Measurements from ENCODE around the gene INPP5A. TPM values are rescaled to one million over a fixed set of nuclear protein-coding genes. Genes with fewer than 3 reads are reported as not detected.
"Not testable (repeated sequence)": the region's sequence is repeated elsewhere in the genome, so short reads cannot be mapped to it uniquely, and the experiment has no call there.

Gene INPP5A, protein sequence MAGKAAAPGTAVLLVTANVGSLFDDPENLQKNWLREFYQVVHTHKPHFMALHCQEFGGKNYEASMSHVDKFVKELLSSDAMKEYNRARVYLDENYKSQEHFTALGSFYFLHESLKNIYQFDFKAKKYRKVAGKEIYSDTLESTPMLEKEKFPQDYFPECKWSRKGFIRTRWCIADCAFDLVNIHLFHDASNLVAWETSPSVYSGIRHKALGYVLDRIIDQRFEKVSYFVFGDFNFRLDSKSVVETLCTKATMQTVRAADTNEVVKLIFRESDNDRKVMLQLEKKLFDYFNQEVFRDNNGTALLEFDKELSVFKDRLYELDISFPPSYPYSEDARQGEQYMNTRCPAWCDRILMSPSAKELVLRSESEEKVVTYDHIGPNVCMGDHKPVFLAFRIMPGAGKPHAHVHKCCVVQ
- 1 to 10 TPM; 5.8 to 8.8 (median 6.9) TPM for total RNA-seq

- H3K9me3 Mint-ChIP-seq = no peaks in the 10 kb centered on the region
- H3K4me3 Mint-ChIP-seq = peak within 1 kb of the TSS; percentile 89
- no peaks in the 10 kb centered on the region for H3K27me3 Mint-ChIP-seq (ENCODE audit: low read depth)
- H3K36me3 Mint-ChIP-seq (ENCODE audit: insufficient read depth) = peaks cover 3% of the 10 kb centered on the region
- ATAC-seq (peak; percentile 87 to 89), DNase-seq (no peak)
- peaks cover 50% of the 10 kb centered on the region for H3K4me1 Mint-ChIP-seq (ENCODE audit: low read depth)
Measured at GRCh38 chr10:132537684-132538001, at the start of gene INPP5A. TSS of gene INPP5A (plus strand) at chr10:132537787. CDS start at chr10:132538097, 310 bp downstream.

DNA sequence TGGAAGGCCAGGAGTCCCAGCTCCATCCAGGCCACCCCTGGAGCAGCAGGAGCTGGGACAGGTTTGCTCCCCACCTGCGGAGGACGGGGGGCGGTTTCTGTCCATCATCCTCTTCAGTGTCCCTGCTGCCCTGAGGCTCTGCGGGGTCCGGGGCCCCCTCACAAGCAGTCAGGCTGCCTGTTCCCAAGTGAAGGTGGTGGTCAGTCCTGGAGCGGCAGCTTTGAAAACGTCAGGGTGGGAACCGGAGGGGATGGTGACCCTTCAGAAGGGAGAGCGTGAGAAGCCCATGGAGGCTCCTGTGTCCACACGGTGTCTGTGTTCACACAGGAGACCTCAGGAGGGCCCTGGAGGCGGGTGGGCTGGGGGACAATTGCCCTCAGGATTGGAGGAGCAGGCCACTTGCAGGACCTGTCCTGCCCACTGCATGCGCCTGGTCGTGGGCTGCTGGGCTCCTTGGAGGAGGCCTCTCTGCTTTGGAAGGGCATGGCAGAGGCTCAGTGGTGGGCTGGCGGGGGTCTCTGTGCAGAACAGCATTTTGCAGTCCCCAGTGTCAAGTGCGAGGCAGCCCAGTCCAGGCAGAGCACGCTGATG, 49.3 kb upstream of the INPP5A start:
- peaks cover 2% of the 10 kb centered on the region for H3K27me3 Mint-ChIP-seq (ENCODE audit: low read depth)
- no peaks in the 10 kb centered on the region for H3K4me1 Mint-ChIP-seq (ENCODE audit: low read depth)
- H3K36me3 Mint-ChIP-seq (ENCODE audit: insufficient read depth) = no peaks in the 10 kb centered on the region
- H3K9me3 Mint-ChIP-seq = no peaks in the 10 kb centered on the region
- ATAC-seq = no peak
- H3K4me3 Mint-ChIP-seq = no peak overlapping the region
- no peak for DNase-seq

DNA sequence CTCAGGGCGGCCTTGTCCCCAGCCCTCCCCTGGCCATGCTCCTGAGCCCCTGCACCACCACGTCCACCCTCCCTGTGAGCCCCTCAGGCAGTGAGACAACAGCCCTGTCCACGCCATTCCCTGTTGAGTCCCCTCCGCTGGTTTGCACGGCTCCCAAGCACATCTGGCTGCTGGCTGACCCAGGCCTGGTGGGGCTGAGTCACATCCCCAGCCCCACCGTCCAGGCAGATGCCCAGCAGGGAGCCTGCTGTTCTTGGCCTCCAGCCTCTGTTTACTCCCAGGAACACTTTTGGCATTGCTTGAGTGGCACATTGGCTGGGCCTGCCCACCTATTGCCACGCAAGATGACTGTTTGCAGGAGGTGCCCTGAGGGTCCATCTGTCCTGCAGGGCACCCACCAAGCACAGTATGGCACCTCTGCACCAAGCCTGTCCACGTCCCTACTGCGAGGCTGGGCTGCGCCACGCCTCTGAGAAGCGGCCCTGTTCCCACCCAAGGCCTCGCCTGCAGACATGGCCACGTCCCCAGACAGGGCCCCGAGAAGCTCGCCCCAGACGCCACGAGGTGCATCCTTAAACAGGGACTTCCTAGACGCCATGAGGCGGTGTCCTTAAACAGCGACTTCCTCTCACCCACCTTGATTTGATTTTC, 48.4 kb upstream of the INPP5A start:
- DNase-seq (no peak), ATAC-seq (no peak)
- peaks cover 2% of the 10 kb centered on the region for H3K27me3 Mint-ChIP-seq (ENCODE audit: low read depth)
- H3K4me3 Mint-ChIP-seq = no peak overlapping the region
- no peaks in the 10 kb centered on the region for H3K4me1 Mint-ChIP-seq (ENCODE audit: low read depth)
- H3K9me3 Mint-ChIP-seq = no peaks in the 10 kb centered on the region
- H3K36me3 Mint-ChIP-seq (ENCODE audit: insufficient read depth) = no peaks in the 10 kb centered on the region

DNA sequence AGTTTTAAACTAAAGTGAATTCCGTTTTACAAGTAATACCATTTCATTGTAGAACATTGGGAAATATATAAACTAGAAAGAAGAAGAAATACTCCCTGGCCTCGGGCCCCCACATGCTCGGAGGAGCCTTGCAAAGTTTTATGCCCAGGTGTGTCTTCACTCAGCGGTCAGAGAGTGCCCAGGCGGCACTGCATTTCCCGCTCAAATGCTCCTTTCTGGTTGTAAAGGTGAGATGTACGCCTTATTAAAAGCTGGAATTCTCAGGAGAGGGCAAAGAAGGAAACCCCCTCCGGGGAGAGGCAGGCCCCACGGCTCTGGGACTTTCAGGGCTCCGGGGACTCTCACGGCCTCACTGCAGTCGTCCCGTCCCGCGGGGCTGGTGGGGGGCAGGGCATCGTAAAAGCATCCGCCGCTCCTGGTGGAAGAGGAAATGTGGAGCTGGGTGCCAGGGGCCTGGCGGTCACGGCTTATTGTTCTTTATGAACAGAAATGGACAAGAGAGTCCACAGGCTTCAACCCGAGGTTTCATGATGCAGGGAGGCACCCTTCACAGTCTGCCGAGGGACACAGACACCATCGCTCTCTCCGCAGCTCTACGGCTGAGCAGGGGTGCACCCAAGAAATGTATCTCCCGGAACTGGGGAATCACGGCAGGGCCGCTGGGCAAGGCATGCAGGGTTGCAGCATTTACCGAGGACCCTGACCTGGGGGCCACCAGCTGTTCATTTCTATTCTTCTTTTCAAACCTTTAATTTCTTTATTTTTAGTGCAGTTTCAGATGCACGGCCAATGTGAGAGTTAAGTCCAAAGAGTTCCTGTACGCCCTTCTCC, 47.7 kb upstream of the INPP5A start:
- DNase-seq = no peak
- Mint-ChIP-seq H3K4me1 (ENCODE audit: low read depth) (no peaks in the 10 kb centered on the region), H3K9me3 (no peaks in the 10 kb centered on the region), H3K27me3 (ENCODE audit: low read depth) (peaks cover 2% of the 10 kb centered on the region), H3K4me3 (no peak overlapping the region), H3K36me3 (ENCODE audit: insufficient read depth) (no peaks in the 10 kb centered on the region)
- ATAC-seq = no peak

GRCh38 chr10:132491534-132491933, 46.1 kb upstream of the INPP5A start:
- not testable (repeated sequence) for DNase-seq; H3K4me3 Mint-ChIP-seq; H3K36me3 Mint-ChIP-seq (ENCODE audit: insufficient read depth); H3K9me3 Mint-ChIP-seq; H3K4me1 Mint-ChIP-seq (ENCODE audit: low read depth); H3K27me3 Mint-ChIP-seq (ENCODE audit: low read depth); ATAC-seq

DNA sequence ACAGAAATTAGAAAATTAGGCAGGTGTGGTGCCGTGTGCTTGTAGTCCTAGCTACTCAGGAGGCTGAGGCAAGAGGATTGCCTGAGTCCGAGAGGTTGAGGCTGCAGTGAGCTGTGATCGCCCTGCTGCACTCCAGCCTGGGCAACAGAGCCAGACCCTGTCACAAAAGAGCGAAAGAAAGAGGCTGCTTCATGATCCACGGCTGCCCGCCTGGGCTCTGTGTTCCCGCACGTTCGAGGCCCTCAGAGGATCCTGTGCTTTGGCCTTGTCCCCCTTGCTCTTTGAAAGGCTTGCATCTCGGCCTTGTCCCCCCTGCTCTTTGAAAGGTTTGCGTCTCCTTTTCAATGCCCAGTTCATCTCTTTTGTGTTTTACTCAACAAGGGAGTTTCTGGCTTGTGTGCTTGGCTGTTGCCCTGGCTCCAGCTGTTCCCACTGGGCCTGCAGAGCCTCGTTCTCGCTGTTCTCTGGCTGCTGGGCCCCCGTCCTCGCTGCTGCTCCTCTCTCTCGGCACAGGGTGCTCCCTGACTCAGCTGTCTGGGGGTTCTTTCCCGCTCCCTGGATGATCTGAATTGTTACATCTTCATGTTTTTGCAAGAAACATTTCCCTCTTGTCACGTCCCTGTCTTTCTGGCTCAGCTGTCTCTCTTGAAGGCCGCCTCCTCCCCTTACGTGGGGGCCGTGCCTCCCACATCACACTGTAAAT, 45.1 kb upstream of the INPP5A start:
- Mint-ChIP-seq H3K9me3 (no peaks in the 10 kb centered on the region), H3K27me3 (ENCODE audit: low read depth) (peaks cover 2% of the 10 kb centered on the region), H3K4me1 (ENCODE audit: low read depth) (no peaks in the 10 kb centered on the region), H3K36me3 (ENCODE audit: insufficient read depth) (no peaks in the 10 kb centered on the region), H3K4me3 (no peak overlapping the region)
- DNase-seq (no peak), ATAC-seq (no peak)

GRCh38 chr10:132493246-132493755, 44.3 kb upstream of the INPP5A start:
- Mint-ChIP-seq H3K9me3 (no peaks in the 10 kb centered on the region), H3K4me3 (no peak overlapping the region), H3K4me1 (ENCODE audit: low read depth) (no peaks in the 10 kb centered on the region), H3K27me3 (ENCODE audit: low read depth) (peaks cover 2% of the 10 kb centered on the region), H3K36me3 (ENCODE audit: insufficient read depth) (no peaks in the 10 kb centered on the region)
- DNase-seq (no peak), ATAC-seq (no peak)

GRCh38 chr10:132493756-132494290, 43.8 kb upstream of the INPP5A start:
- ATAC-seq (no peak), DNase-seq (no peak)
- Mint-ChIP-seq H3K9me3 (no peaks in the 10 kb centered on the region), H3K36me3 (ENCODE audit: insufficient read depth) (no peaks in the 10 kb centered on the region), H3K27me3 (ENCODE audit: low read depth) (peaks cover 5% of the 10 kb centered on the region), H3K4me1 (ENCODE audit: low read depth) (no peaks in the 10 kb centered on the region), H3K4me3 (no peak overlapping the region)

DNA sequence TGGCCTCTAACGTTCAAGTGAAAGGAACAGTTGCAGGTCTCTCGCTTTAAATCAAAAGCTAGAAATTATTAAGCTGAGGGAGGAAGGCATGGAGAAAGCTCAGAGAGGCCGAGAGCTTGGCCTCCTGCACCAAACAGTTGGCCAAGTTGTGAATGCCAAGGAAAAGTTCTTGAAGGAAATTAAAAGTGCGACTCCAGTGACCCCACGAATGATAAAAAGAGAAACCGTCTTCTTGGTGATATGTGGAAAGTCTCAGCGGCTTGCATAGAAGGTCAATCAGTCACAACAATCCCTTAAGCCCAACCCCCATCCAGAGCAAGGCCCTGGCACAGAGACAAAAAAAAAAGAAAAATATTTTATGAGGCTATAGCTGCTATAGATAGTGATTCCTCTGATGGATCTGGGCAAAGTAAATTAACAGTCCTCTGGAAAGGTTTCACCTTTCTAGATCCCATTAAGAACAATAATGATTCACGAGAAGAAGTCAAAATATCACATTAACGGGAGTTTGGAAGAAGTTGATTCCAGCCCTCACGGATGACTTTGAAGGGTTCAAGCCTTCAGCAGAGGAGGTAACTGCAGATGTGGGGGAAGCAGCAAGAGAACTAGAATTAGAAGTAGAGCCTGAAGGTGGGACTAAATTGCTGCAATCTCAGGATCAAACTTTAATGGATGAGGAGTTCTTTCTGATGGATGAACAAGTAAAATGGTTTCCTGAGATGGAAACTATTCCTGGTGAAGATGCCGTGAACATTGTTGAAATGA, 42.5 kb upstream of the INPP5A start:
- no peak overlapping the region for H3K4me3 Mint-ChIP-seq

DNA sequence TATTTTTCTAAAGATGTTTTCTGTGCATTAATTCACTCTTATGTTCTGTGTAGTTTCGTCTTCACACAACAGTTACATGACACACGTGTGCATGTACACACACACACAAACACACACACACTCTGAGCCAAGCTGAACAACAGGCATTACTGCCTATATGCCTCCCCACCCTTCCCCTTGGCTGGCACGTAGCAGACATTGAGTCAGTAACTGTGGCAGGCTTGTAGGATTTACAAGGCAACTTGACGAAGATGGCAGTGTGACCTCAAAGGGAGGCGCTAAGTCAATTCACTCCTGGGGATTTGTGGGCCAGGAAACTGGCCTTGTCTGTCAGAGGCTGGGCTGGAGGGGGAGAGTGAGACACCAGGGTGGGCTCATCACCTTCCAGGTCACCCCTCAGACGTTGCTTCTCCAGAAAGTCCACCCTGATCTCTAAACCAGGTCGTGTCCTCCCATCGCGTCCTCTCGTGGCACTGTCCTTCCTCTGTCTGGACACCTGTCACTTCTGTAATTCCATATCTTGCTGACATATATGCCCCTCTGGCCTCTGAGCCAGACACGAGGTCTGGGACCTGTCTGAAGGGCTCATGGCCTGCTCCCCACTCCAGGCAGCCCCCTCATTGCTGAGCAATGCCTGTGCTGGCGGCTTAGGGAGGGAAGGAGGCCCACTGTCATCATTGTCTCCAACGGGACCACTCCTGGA, 41.1 kb upstream of the INPP5A start:
- H3K27me3 Mint-ChIP-seq (ENCODE audit: low read depth) = peaks cover 5% of the 10 kb centered on the region

More for the DNA sequence above, 42.5 kb upstream of the INPP5A start:
- H3K36me3 Mint-ChIP-seq (ENCODE audit: insufficient read depth) = no peaks in the 10 kb centered on the region
- ATAC-seq (no peak), DNase-seq (no peak)
- H3K4me1 Mint-ChIP-seq (ENCODE audit: low read depth) = no peaks in the 10 kb centered on the region
- H3K27me3 Mint-ChIP-seq (ENCODE audit: low read depth) = peaks cover 5% of the 10 kb centered on the region
- H3K9me3 Mint-ChIP-seq = no peaks in the 10 kb centered on the region

GRCh38 chr10:132497063-132497680, 40.4 kb upstream of the INPP5A start:
- Mint-ChIP-seq H3K4me3 (no peak overlapping the region), H3K36me3 (ENCODE audit: insufficient read depth) (no peaks in the 10 kb centered on the region)
- ATAC-seq = no peak

More for the DNA sequence above, 41.1 kb upstream of the INPP5A start:
- no peaks in the 10 kb centered on the region for H3K9me3 Mint-ChIP-seq
- H3K4me3 Mint-ChIP-seq = no peak overlapping the region
- H3K36me3 Mint-ChIP-seq (ENCODE audit: insufficient read depth) = no peaks in the 10 kb centered on the region
- no peak for DNase-seq
- no peaks in the 10 kb centered on the region for H3K4me1 Mint-ChIP-seq (ENCODE audit: low read depth)
- ATAC-seq = no peak

DNA sequence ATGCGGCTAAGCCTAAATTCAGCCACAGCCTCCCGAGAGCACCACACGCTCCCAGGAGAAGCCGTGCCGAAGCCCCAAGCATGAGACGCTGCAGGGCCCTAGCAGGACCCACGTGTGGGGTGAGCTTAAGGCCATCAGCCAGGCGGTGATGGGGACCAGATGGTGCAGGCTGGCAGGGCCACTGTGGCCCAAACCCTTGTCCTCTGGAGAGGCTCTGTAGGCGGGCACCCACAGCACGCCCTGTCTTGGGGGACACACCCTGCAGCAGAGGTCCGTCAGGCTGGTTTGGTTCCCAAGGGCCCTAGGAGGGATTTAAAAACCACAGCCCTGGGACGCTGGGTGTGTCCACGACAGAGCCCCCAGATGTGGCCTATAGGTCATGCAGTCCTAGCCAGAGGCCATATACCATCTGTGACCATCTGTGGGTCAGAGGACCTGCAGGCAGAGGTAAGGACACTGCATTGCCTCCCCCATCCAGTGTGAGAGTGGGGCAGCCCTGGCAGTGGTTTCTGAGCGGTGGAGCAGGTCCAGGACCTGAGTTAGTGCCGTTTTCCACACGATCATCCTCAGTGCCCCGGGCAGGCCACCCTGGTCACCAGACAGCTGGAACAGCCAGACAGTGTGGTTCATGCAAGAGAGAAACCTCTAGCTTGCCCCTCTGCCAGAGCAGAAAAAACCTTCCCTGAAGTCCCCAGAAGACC, 39.6 kb upstream of the INPP5A start:
- ATAC-seq = no peak

More at GRCh38 chr10:132497063-132497680, 40.4 kb upstream of the INPP5A start:
- no peak for DNase-seq
- H3K4me1 Mint-ChIP-seq (ENCODE audit: low read depth) = no peaks in the 10 kb centered on the region
- H3K9me3 Mint-ChIP-seq = no peaks in the 10 kb centered on the region
- H3K27me3 Mint-ChIP-seq (ENCODE audit: low read depth) = peaks cover 5% of the 10 kb centered on the region

More for the DNA sequence above, 39.6 kb upstream of the INPP5A start:
- Mint-ChIP-seq H3K27me3 (ENCODE audit: low read depth) (peaks cover 3% of the 10 kb centered on the region), H3K4me3 (no peak overlapping the region), H3K36me3 (ENCODE audit: insufficient read depth) (no peaks in the 10 kb centered on the region), H3K4me1 (ENCODE audit: low read depth) (no peaks in the 10 kb centered on the region), H3K9me3 (no peaks in the 10 kb centered on the region)
- no peak for DNase-seq
